Ishikawa (cell line): ENCODE data around the gene UBXN1.

Experiments used
- CEBPB ChIP-seq: IDR thresholded peaks from 2 replicates; pipeline ENCODE4 v1.6.1; 2012
- EGR1 ChIP-seq: IDR thresholded peaks from 2 replicates; pipeline ENCODE4 v1.6.1; 2012
- EP300 ChIP-seq: IDR thresholded peaks from 2 replicates; pipeline ENCODE4 v1.6.1; 2012; ENCODE audit warnings: borderline replicate concordance
- FOXM1 ChIP-seq: IDR thresholded peaks from 2 replicates; pipeline ENCODE4 v1.6.1; 2012; ENCODE audit warnings: low read depth, borderline replicate concordance
- NFIC ChIP-seq: IDR thresholded peaks from 2 replicates; pipeline ENCODE4 v1.6.1; 2012
- RAD21 ChIP-seq: IDR thresholded peaks from 2 replicates; pipeline ENCODE4 v1.6.1; 2012; ENCODE audit warnings: low read depth
- TAF1 ChIP-seq: IDR thresholded peaks from 2 replicates; pipeline ENCODE4 v1.6.1; 2012; ENCODE audit warnings: low read depth, mild to moderate bottlenecking
- TEAD4 ChIP-seq: IDR thresholded peaks from 2 replicates; pipeline ENCODE4 v1.6.1; 2012
- YY1 ChIP-seq: IDR thresholded peaks from 2 replicates; pipeline ENCODE4 v1.6.1; 2012; ENCODE audit warnings: low read depth
- ZBTB7A ChIP-seq: IDR thresholded peaks from 2 replicates; pipeline ENCODE4 v1.6.1; 2012; ENCODE audit warnings: low read depth
- TF ChIP-seq, protein P1 (sequence below): IDR thresholded peaks from 2 replicates; pipeline ENCODE4 v1.6.1; 2012
- TF ChIP-seq, protein P2 (sequence below): IDR thresholded peaks from 2 replicates; pipeline ENCODE4 v1.6.1; 2012; ENCODE audit warnings: low read depth, mild to moderate bottlenecking
- TF ChIP-seq, protein P3 (sequence below): IDR thresholded peaks from 2 replicates; pipeline ENCODE4 v1.6.1; 2012

DNA sequence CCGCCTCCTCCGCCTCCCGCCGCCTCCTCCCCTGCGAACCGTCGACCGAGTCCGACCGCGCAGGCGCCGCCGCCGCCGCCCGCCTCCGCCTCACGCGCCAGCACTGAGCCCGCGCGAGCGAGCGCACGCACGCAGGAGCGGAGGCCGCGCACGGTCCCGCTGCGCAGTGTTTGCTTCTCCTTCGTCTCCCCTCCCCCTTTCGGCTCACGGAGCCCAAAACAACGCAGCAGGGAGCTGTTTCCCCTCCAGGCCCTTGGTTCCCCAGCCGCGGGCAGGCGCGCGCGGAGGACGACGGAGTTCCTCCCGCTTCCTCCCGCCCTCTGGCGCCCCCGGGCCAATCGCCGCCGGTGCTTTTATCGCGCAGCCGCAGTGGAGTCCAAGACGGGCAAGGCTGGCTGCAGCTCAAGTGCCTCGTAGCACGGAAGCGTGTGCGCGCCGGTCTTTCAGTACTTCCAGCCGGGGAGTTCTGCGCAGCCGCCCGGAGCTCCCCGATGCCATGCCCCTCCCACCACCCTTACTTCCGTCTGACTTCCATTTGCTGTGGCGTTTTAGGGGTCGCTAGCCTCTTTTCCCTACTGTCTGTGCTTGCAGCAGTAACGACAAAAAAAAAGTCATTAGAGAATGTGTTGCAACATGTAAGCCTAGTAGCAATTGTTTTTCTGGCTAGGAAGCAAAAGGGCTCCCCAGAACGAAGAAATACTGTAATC is 48.4 kb upstream of the UBXN1 start, which contains the start of gene HNRNPUL2:
- TF ChIP-seq RAD21 (no peak; the same call in 1 of the 2 replicates), ZBTB7A (no peak), FOXM1 (no peak), EP300 (peak; percentile 26; the same call in 1 of the 2 replicates), TAF1 (peak; percentile 57; the same call in 1 of the 2 replicates), YY1 (peak; percentile 62; the same call in 1 of the 2 replicates), EGR1 (peak; percentile 71), TEAD4 (no peak; the same call in 1 of the 2 replicates), NFIC (no peak), CEBPB (no peak)
- TF ChIP-seq, protein P1, sequence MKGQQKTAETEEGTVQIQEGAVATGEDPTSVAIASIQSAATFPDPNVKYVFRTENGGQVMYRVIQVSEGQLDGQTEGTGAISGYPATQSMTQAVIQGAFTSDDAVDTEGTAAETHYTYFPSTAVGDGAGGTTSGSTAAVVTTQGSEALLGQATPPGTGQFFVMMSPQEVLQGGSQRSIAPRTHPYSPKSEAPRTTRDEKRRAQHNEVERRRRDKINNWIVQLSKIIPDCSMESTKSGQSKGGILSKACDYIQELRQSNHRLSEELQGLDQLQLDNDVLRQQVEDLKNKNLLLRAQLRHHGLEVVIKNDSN, result no peak
- TF ChIP-seq, protein P2, sequence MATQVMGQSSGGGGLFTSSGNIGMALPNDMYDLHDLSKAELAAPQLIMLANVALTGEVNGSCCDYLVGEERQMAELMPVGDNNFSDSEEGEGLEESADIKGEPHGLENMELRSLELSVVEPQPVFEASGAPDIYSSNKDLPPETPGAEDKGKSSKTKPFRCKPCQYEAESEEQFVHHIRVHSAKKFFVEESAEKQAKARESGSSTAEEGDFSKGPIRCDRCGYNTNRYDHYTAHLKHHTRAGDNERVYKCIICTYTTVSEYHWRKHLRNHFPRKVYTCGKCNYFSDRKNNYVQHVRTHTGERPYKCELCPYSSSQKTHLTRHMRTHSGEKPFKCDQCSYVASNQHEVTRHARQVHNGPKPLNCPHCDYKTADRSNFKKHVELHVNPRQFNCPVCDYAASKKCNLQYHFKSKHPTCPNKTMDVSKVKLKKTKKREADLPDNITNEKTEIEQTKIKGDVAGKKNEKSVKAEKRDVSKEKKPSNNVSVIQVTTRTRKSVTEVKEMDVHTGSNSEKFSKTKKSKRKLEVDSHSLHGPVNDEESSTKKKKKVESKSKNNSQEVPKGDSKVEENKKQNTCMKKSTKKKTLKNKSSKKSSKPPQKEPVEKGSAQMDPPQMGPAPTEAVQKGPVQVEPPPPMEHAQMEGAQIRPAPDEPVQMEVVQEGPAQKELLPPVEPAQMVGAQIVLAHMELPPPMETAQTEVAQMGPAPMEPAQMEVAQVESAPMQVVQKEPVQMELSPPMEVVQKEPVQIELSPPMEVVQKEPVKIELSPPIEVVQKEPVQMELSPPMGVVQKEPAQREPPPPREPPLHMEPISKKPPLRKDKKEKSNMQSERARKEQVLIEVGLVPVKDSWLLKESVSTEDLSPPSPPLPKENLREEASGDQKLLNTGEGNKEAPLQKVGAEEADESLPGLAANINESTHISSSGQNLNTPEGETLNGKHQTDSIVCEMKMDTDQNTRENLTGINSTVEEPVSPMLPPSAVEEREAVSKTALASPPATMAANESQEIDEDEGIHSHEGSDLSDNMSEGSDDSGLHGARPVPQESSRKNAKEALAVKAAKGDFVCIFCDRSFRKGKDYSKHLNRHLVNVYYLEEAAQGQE, result no peak
- TF ChIP-seq, protein P3, sequence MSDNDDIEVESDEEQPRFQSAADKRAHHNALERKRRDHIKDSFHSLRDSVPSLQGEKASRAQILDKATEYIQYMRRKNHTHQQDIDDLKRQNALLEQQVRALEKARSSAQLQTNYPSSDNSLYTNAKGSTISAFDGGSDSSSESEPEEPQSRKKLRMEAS, result peak; percentile 95
